GM12878 (cell line): ENCODE measurements around the gene CERT1. TPM values are rescaled to one million over a fixed set of nuclear protein-coding genes. Genes with fewer than 3 reads are reported as not detected.

Source experiments
- ATAC-seq: fragments of 200-7000 bp; cut with Tn5 transposase; 3 replicates; pipeline ENCODE4 v1.9.1; 2020; ENCODE audit warnings: mild to moderate bottlenecking, moderate library complexity
- BruUV-seq: library from RNA; stranded (reverse); fragments of 400-500 nt; replicated peaks from 2 replicates; lab custom pipeline; 2021; lab: Mats Ljungman, UMichigan
- CTCF ChIA-PET: fragments of 300-600 bp; sonication (Branson Sonifier 250); formaldehyde crosslinking; extraction: SDS; loops from one replicate; lab custom pipeline; 2021; ENCODE audit warnings: inconsistent platforms; lab: Yijun Ruan, JAX
- POLR2A ChIA-PET: fragments of 350-600 bp; formaldehyde crosslinking; extraction: SDS; loops from one replicate; lab custom pipeline; 2021; ENCODE audit warnings: inconsistent platforms; lab: Charles Lee
- RAD21 ChIA-PET: fragments of 300-600 bp; sonication (Branson Sonifier 250); formaldehyde crosslinking; loops from one replicate; lab custom pipeline; 2023; ENCODE audit warnings: antibody characterized with exemption; ENCODE audit not compliant: unreplicated experiment; lab: Charles Lee
- SMC1A ChIA-PET: fragments of 300-600 bp; sonication (Branson Sonifier 250); formaldehyde crosslinking; loops from one replicate; lab custom pipeline; 2023; ENCODE audit not compliant: unreplicated experiment, uncharacterized antibody; lab: Charles Lee
- DNase-seq: peaks from one replicate; pipeline ENCODE4 v3.0.0-alpha.2; 2011; ENCODE audit warnings: low read depth, low spot score
- FAIRE-seq: peaks from 3 replicates; lab custom pipeline; 2011; peaks lifted over from hg19 to GRCh38; lab: Jason Lieb, UNC
- H2AFZ ChIP-seq: 2 replicates; pipeline ENCODE4 v1.6.0; 2011; ENCODE audit warnings: low read depth, low read length, control low read depth; ENCODE audit not compliant: control insufficient read depth
- H3K27ac ChIP-seq: 2 replicates; pipeline ENCODE4 v1.5.1; 2011; ENCODE audit warnings: control low read depth; ENCODE audit not compliant: control insufficient read depth, insufficient read depth
- H3K27me3 ChIP-seq, 2 experiments: replicated peaks in 1 of 2; 2 replicates each; pipeline versions ENCODE4 v1.6.0 to v1.6.1; 2011; ENCODE audit warnings: low read length in 1 of 2; ENCODE audit not compliant: control insufficient read depth in 2 of 2, insufficient read depth in 2 of 2
- H3K36me3 ChIP-seq, 2 experiments: 2 replicates each; pipeline ENCODE4 v1.5.1; 2011; ENCODE audit warnings: low read length in 1 of 2; ENCODE audit not compliant: control insufficient read depth in 2 of 2, insufficient read depth in 2 of 2
- H3K4me1 ChIP-seq: 2 replicates; pipeline ENCODE4 v1.6.1; 2011; ENCODE audit warnings: mild to moderate bottlenecking, low read length, moderate library complexity, mixed read lengths; ENCODE audit not compliant: control insufficient read depth, insufficient read depth
- H3K4me2 ChIP-seq: 2 replicates; pipeline ENCODE4 v1.6.0; 2011; ENCODE audit warnings: control low read depth; ENCODE audit not compliant: control insufficient read depth, insufficient read depth
- H3K4me3 ChIP-seq: fragments of 200-600 bp; sonication (generic); 2 replicates; pipeline ENCODE4 v1.5.1; 2016
- H3K79me2 ChIP-seq: 2 replicates; pipeline ENCODE4 v1.6.0; 2011; ENCODE audit warnings: low read length; ENCODE audit not compliant: control insufficient read depth, insufficient read depth
- H3K9ac ChIP-seq: 2 replicates; pipeline ENCODE4 v1.8.0; 2011; ENCODE audit warnings: low read length, control low read depth, mixed read lengths; ENCODE audit not compliant: control insufficient read depth, insufficient read depth
- H3K9me3 ChIP-seq: replicated peaks from 3 replicates; pipeline ENCODE4 v1.5.1; 2011; ENCODE audit warnings: mild to moderate bottlenecking, low read length; ENCODE audit not compliant: control insufficient read depth, insufficient read depth
- H4K20me1 ChIP-seq: 2 replicates; pipeline ENCODE4 v1.6.0; 2011; ENCODE audit not compliant: control insufficient read depth, insufficient read depth
- BCL11A ChIP-seq: IDR thresholded peaks from 2 replicates; pipeline ENCODE4 v1.6.1; 2011; ENCODE audit warnings: low read depth, low read length
- CREM ChIP-seq: IDR thresholded peaks from 2 replicates; pipeline ENCODE4 v1.6.1; 2014; ENCODE audit warnings: antibody characterized with exemption, low read depth
- EZH2 ChIP-seq: IDR thresholded peaks from 2 replicates; pipeline ENCODE4 v1.6.1; 2012; ENCODE audit warnings: low read depth, mild to moderate bottlenecking, control low read depth, inconsistent platforms, low read length, borderline replicate concordance; ENCODE audit not compliant: control insufficient read depth
- FOXK2 ChIP-seq: fragments of 450-650 bp; IDR thresholded peaks from 2 replicates; pipeline ENCODE4 v1.6.1; 2017; ENCODE audit warnings: mild to moderate bottlenecking, moderate library complexity
- NR2C1 ChIP-seq: fragments of 450-650 bp; IDR thresholded peaks from 2 replicates; pipeline ENCODE4 v1.6.1; 2017; ENCODE audit warnings: antibody characterized with exemption, mild to moderate bottlenecking, moderate library complexity
- POLR2AphosphoS2 ChIP-seq: IDR thresholded peaks from 2 replicates; pipeline ENCODE4 v1.6.1; 2011; ENCODE audit warnings: low read depth, mild to moderate bottlenecking, low read length, improper control_type of control experiment, moderate library complexity
- RFX5 ChIP-seq: IDR thresholded peaks from 2 replicates; pipeline ENCODE4 v1.6.1; 2011; ENCODE audit warnings: low read depth, low read length, improper control_type of control experiment
- SIX5 ChIP-seq: IDR thresholded peaks from 2 replicates; pipeline ENCODE4 v1.6.1; 2011; ENCODE audit warnings: mild to moderate bottlenecking, low read depth, low read length, moderate library complexity; ENCODE audit not compliant: severe bottlenecking
- SMAD5 ChIP-seq: IDR thresholded peaks from 2 replicates; pipeline ENCODE4 v1.6.1; 2016; ENCODE audit warnings: antibody characterized with exemption, low read depth
- SP1 ChIP-seq: IDR thresholded peaks from one replicate; pipeline ENCODE4 v1.6.1; 2011; ENCODE audit warnings: low read depth, low read length
- TCF12 ChIP-seq: IDR thresholded peaks from 2 replicates; pipeline ENCODE4 v1.6.1; 2011; ENCODE audit warnings: low read depth, mild to moderate bottlenecking, low read length
- WGBS: methylation state at CpG from one replicate; pipeline ENCODE4 v1.1.6; 2016; ENCODE audit warnings: low lambda C conversion rate; ENCODE audit not compliant: insufficient replicate concordance, insufficient coverage; ENCODE audit errors: missing lambda C conversion rate; 5-methylcytosine and 5-hydroxymethylcytosine counted together
- in situ Hi-C: fragments of 300-500 bp; cut with MboI; formaldehyde crosslinking; loops from 9 replicates; pipeline ENCODE4 v1.14.3; 2018; ENCODE audit warnings: mixed read lengths
- intact Hi-C: fragments of 100-400 bp; cut with micrococcal nuclease; formaldehyde crosslinking; loops from one replicate; pipeline ENCODE4 v1.14.2; 2022; ENCODE audit not compliant: unreplicated experiment
- polyA plus RNA-seq, 11 experiments: library from polyadenylated mRNA; depleted of rRNA in 4 of 11; unstranded in 6 of 11; stranded (reverse) in 5 of 11; fragments of >200 nt; fragmentation: Nextera tagmentation in 4 of 11; fragmentation: Illumina TruSeq in 1 of 11; extraction: Ambion mirVana in 4 of 11; extraction: Trizol in 1 of 11; gene quantifications; 1 replicate in 1 of 11; 2 replicates in 10 of 11; pipeline versions ENCODE4 v1.2.1 to v1.2.3, GENCODE V29; 2011 to 2016; ENCODE audit warnings: inconsistent platforms in 2 of 11, missing spikeins in 2 of 11, low read depth in 1 of 11
- total RNA-seq, 4 experiments: library from RNA; depleted of rRNA in 3 of 4; stranded (reverse); fragments of >200 nt in 3 of 4; fragmentation: Illumina TruSeq in 1 of 4; extraction: Trizol in 1 of 4; gene quantifications; 2 replicates each; pipeline versions ENCODE4 v1.2.1 to v1.2.3, GENCODE V29; 2013 to 2021
- TF ChIP-seq, protein P1 (sequence below): fragments of 450-650 bp; IDR thresholded peaks from 2 replicates; pipeline ENCODE4 v1.6.1; 2018; ENCODE audit warnings: borderline replicate concordance, mild to moderate bottlenecking; ENCODE audit not compliant: partially characterized antibody
- TF ChIP-seq, protein P2 (sequence below): IDR thresholded peaks from 2 replicates; pipeline ENCODE4 v1.6.1; 2012; ENCODE audit warnings: mild to moderate bottlenecking, low read depth, low read length
- TF ChIP-seq, protein P3 (sequence below): IDR thresholded peaks from 2 replicates; pipeline ENCODE4 v1.6.1; 2012; ENCODE audit warnings: low read depth, low read length, improper control_type of control experiment
- TF ChIP-seq, protein P4 (sequence below): IDR thresholded peaks from 2 replicates; pipeline ENCODE4 v1.6.1; 2011; ENCODE audit warnings: low read depth, low read length, improper control_type of control experiment, borderline replicate concordance

The CERT1 gene
- total and polyA plus RNA-seq, 10 of the 15 experiments (the other 5 are each of a cell fraction or from before 2014, with no cell fraction given) = 7.7 to 36.7 (median 25.6) TPM

DNA sequence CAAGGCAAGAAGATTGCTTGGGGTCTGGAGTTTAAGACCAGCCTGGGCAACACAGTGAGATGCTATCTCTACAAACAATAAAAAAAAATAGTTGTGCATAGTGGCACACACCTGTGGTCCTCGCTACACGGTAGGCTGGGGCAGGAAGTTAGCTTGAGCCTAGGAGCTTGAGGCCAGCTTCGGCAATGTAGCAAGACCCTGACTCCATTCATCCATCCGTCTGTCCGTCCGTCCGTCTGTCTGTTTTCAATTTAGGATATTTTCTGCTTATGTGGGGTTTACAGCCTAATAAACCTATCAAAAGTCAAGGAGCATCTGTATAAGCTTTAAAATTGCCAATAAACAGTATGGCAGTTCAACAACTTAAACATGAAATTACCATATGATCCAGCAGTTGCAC lies 154.7 kb downstream of the CERT1 start (continued):
- TF ChIP-seq, protein P1, sequence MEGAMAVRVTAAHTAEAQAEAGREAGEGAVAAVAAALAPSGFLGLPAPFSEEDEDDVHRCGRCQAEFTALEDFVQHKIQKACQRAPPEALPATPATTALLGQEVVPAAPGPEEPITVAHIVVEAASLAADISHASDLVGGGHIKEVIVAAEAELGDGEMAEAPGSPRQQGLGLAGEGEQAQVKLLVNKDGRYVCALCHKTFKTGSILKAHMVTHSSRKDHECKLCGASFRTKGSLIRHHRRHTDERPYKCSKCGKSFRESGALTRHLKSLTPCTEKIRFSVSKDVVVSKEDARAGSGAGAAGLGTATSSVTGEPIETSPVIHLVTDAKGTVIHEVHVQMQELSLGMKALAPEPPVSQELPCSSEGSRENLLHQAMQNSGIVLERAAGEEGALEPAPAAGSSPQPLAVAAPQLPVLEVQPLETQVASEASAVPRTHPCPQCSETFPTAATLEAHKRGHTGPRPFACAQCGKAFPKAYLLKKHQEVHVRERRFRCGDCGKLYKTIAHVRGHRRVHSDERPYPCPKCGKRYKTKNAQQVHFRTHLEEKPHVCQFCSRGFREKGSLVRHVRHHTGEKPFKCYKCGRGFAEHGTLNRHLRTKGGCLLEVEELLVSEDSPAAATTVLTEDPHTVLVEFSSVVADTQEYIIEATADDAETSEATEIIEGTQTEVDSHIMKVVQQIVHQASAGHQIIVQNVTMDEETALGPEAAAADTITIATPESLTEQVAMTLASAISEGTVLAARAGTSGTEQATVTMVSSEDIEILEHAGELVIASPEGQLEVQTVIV = no peak

DNA sequence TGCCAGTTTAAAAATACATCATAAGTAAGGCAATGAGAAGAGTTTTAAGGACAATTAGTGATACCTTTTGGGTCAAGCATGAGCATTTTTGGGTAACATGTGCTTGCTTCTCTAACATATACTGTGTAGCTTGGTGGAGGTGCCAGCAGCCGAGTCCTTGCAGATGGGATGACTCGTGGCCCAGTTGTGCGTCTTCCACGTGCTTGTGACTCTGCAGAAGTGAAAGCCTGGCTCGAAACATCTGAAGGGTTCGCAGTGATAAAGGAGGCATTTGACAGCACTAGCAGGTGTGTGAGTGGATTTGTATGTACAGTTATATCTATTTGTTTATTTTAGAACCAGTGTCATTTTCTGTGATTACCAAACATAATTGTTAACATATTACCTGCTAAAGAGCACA lies 156.2 kb downstream of the CERT1 start:
- Histone ChIP-seq H3K9me3 (no peaks in the 10 kb centered on the region), H3K4me3 (no peak overlapping the region), H3K27ac (no peak overlapping the region), H3K9ac (no peak overlapping the region), H3K27me3 (no peaks in the 10 kb centered on the region), H2AFZ (no peak overlapping the region), H3K36me3 (peaks cover 9 to 66% of the 10 kb centered on the region in 2 experiments), H3K79me2 (no peaks in the 10 kb centered on the region; the same call in 1 of the 2 replicates), H3K4me2 (no peak overlapping the region), H4K20me1 (no peaks in the 10 kb centered on the region), H3K4me1 (no peaks in the 10 kb centered on the region; the same call in 1 of the 2 replicates)
- RAD21 ChIA-PET = interaction anchor here (0.7 to 1.1 kb wide), 2 partner anchors 14 to 18 kb away, joined by 3 to 5 read pairs; partner anchors contain the start of gene HMGCR
- SMC1A ChIA-PET = interaction anchor here (0.6 to 3.3 kb wide), 3 partner anchors 10 to 323 kb away, joined by 3 to 10 read pairs (median 4); no protein-coding TSS in a partner anchor
- in situ Hi-C loops = no loop called here
- POLR2A ChIA-PET = interaction anchor here (0.6 to 1.0 kb wide), 3 partner anchors 10 to 1421 kb away, joined by 3 read pairs; no protein-coding TSS in a partner anchor
- no peak for DNase-seq
- CTCF ChIA-PET = no interaction called here
- FAIRE-seq = no peak
- intact Hi-C loops = loop anchor here (10.0 kb wide), 1 partner anchor 60 kb away; no protein-coding TSS in a partner anchor
- 98% methylated on average over 6 of the region's 6 CpGs for WGBS
- no TSS peak for BruUV-seq
- no peak for ATAC-seq
- TF ChIP-seq FOXK2 (no peak), EZH2 (no peak), SMAD5 (no peak), SP1 (no peak), SIX5 (no peak), RFX5 (no peak), CREM (no peak), POLR2AphosphoS2 (no peak), NR2C1 (no peak), TCF12 (no peak), BCL11A (no peak)
- TF ChIP-seq, protein P2, sequence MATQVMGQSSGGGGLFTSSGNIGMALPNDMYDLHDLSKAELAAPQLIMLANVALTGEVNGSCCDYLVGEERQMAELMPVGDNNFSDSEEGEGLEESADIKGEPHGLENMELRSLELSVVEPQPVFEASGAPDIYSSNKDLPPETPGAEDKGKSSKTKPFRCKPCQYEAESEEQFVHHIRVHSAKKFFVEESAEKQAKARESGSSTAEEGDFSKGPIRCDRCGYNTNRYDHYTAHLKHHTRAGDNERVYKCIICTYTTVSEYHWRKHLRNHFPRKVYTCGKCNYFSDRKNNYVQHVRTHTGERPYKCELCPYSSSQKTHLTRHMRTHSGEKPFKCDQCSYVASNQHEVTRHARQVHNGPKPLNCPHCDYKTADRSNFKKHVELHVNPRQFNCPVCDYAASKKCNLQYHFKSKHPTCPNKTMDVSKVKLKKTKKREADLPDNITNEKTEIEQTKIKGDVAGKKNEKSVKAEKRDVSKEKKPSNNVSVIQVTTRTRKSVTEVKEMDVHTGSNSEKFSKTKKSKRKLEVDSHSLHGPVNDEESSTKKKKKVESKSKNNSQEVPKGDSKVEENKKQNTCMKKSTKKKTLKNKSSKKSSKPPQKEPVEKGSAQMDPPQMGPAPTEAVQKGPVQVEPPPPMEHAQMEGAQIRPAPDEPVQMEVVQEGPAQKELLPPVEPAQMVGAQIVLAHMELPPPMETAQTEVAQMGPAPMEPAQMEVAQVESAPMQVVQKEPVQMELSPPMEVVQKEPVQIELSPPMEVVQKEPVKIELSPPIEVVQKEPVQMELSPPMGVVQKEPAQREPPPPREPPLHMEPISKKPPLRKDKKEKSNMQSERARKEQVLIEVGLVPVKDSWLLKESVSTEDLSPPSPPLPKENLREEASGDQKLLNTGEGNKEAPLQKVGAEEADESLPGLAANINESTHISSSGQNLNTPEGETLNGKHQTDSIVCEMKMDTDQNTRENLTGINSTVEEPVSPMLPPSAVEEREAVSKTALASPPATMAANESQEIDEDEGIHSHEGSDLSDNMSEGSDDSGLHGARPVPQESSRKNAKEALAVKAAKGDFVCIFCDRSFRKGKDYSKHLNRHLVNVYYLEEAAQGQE = no peak
- TF ChIP-seq, protein P3, sequence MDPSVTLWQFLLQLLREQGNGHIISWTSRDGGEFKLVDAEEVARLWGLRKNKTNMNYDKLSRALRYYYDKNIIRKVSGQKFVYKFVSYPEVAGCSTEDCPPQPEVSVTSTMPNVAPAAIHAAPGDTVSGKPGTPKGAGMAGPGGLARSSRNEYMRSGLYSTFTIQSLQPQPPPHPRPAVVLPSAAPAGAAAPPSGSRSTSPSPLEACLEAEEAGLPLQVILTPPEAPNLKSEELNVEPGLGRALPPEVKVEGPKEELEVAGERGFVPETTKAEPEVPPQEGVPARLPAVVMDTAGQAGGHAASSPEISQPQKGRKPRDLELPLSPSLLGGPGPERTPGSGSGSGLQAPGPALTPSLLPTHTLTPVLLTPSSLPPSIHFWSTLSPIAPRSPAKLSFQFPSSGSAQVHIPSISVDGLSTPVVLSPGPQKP = no peak
- TF ChIP-seq, protein P4, sequence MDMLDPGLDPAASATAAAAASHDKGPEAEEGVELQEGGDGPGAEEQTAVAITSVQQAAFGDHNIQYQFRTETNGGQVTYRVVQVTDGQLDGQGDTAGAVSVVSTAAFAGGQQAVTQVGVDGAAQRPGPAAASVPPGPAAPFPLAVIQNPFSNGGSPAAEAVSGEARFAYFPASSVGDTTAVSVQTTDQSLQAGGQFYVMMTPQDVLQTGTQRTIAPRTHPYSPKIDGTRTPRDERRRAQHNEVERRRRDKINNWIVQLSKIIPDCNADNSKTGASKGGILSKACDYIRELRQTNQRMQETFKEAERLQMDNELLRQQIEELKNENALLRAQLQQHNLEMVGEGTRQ = no peak
